Stimulated activated CD4-positive, alpha-beta T cell treated with anti-CD3 and anti-CD28 coated beads, Interleukin-2, amount 100 ng/mL, for 24 hours (primary cell): ENCODE data around the gene OTUB2.
A peak's percentile ranks its signal among the peaks of the same experiment; 100 is the strongest.

Experiments
- DNase-seq, 2 donors: peaks; one replicate each; pipeline ENCODE4 v3.0.0-alpha.2; 2020

The OTUB2 gene

GRCh38 chr14:94022532-94023411 is 3.4 kb upstream of the OTUB2 start:
- no peak for DNase-seq

- DNase-seq, result no peak
These were observed 1.6 kb upstream of the OTUB2 start for GRCh38 chr14:94024549-94024948.

GRCh38 chr14:94025720-94026119 is 420 bp upstream of the OTUB2 start:
- DNase-seq, result no peak

GRCh38 chr14:94026889-94027469 is 839 bp downstream of the OTUB2 start:
- DNase-seq, result no peak

- DNase-seq, result no peak
These were observed 1.7 kb downstream of the OTUB2 start for GRCh38 chr14:94027566-94028449.

- peak in 1 of 2 donors; percentile 20 for DNase-seq
These were observed 2.3 kb downstream of the OTUB2 start for GRCh38 chr14:94028450-94028826.

GRCh38 chr14:94029265-94029664 is 3.1 kb downstream of the OTUB2 start:
- DNase-seq, result no peak

- no peak for DNase-seq
These were observed 3.6 kb downstream of the OTUB2 start for GRCh38 chr14:94029671-94030203.

- no peak for DNase-seq
These were observed 4.4 kb downstream of the OTUB2 start for GRCh38 chr14:94030571-94030970.

GRCh38 chr14:94031161-94031882 is 5.2 kb downstream of the OTUB2 start:
- no peak for DNase-seq

- DNase-seq, result no peak
These were observed 5.7 kb downstream of the OTUB2 start for GRCh38 chr14:94031883-94032279.

GRCh38 chr14:94034886-94035285 is 8.7 kb downstream of the OTUB2 start:
- DNase-seq, result no peak

GRCh38 chr14:94036313-94037167 is 10.4 kb downstream of the OTUB2 start:
- peak; percentile 83 to 85 for DNase-seq

- DNase-seq, result no peak
These were observed 11.8 kb downstream of the OTUB2 start for GRCh38 chr14:94037954-94038353.

GRCh38 chr14:94038510-94038909 is 12.4 kb downstream of the OTUB2 start:
- DNase-seq, result no peak

- no peak for DNase-seq
These were observed 12.9 kb downstream of the OTUB2 start for GRCh38 chr14:94038921-94039629.

GRCh38 chr14:94040247-94040646 is 14.1 kb downstream of the OTUB2 start:
- DNase-seq, result no peak

GRCh38 chr14:94040796-94041195 is 14.7 kb downstream of the OTUB2 start:
- no peak for DNase-seq

GRCh38 chr14:94041551-94042346 is 15.6 kb downstream of the OTUB2 start:
- DNase-seq, result no peak
